GM19351 (cell line): ENCODE results near the gene RILP.
A peak's percentile ranks its signal among the peaks of the same experiment; 100 is the strongest.
"Not testable (repeated sequence)": the region's sequence is repeated elsewhere in the genome, so short reads cannot be mapped to it uniquely, and the experiment has no call there.

Source experiments
- ATAC-seq: cut with Tn5 transposase; IDR thresholded peaks from one replicate; pipeline ENCODE4 v1.9.1; 2021; ENCODE audit warnings: mild to moderate bottlenecking, moderate library complexity; ENCODE audit not compliant: unreplicated experiment

Gene RILP

GRCh38 chr17:1649844-1650501 is at the start of gene RILP:
RILP (minus strand) TSS chr17:1649866; CDS start chr17:1649804, 62 bp downstream.
- no peak for ATAC-seq

GRCh38 chr17:1697681-1698080 is 48.0 kb upstream of the RILP start:
- no peak for ATAC-seq

- ATAC-seq: no peak
These were observed 45.7 kb upstream of the RILP start for GRCh38 chr17:1695365-1695764.

- ATAC-seq: no peak
These were observed 43.7 kb upstream of the RILP start for GRCh38 chr17:1693339-1693738.

- ATAC-seq: no peak
These were observed 41.0 kb upstream of the RILP start for GRCh38 chr17:1690544-1691221.

GRCh38 chr17:1688405-1688804 is 38.7 kb upstream of the RILP start:
- ATAC-seq: not testable (repeated sequence)

GRCh38 chr17:1686086-1686485 is 36.4 kb upstream of the RILP start:
- ATAC-seq: no peak

GRCh38 chr17:1684378-1685189 is 34.9 kb upstream of the RILP start, which contains the start of gene PRPF8:
PRPF8 (minus strand) TSS chr17:1684867; CDS start chr17:1684571, 296 bp downstream.
- ATAC-seq: peak; percentile 98

GRCh38 chr17:1683459-1683858 is 33.8 kb upstream of the RILP start:
- ATAC-seq: no peak

GRCh38 chr17:1676401-1676800 is 26.7 kb upstream of the RILP start:
- no peak for ATAC-seq

- ATAC-seq: no peak
These were observed 23.5 kb upstream of the RILP start for GRCh38 chr17:1673041-1673785.

- not testable (repeated sequence) for ATAC-seq
These were observed 14.3 kb upstream of the RILP start for GRCh38 chr17:1663934-1664333.

- ATAC-seq: no peak
These were observed 11.4 kb upstream of the RILP start for GRCh38 chr17:1661045-1661444.

- no peak for ATAC-seq
These were observed 8.4 kb upstream of the RILP start for GRCh38 chr17:1658100-1658499.

GRCh38 chr17:1653735-1654134 is 4.1 kb upstream of the RILP start:
- no peak for ATAC-seq

- not testable (repeated sequence) for ATAC-seq
These were observed 3.1 kb upstream of the RILP start for GRCh38 chr17:1652794-1653193.

GRCh38 chr17:1651559-1651844 is 1.8 kb upstream of the RILP start:
- no peak for ATAC-seq

- no peak for ATAC-seq
These were observed 1.3 kb upstream of the RILP start for GRCh38 chr17:1650731-1651558.

GRCh38 chr17:1648963-1649843 is 463 bp downstream of the RILP start:
- peak; percentile 60 for ATAC-seq
